ACHN (cell line): ENCODE data around the gene MANEA.
"Not testable (repeated sequence)": the region's sequence is repeated elsewhere in the genome, so short reads cannot be mapped to it uniquely, and the experiment has no call there.

Experiments used
- DNase-seq: peaks from one replicate; pipeline ENCODE4 v3.0.0-alpha.2; 2015
- in situ Hi-C: cut with HindIII; loops from 2 replicates; pipeline ENCODE4 v1.10.0; 2017; ENCODE audit warnings: low sequenced_read_pairs, low pct_ligation_motif_present, low pct_unique_long_range_greater_than_20kb

Gene MANEA, protein sequence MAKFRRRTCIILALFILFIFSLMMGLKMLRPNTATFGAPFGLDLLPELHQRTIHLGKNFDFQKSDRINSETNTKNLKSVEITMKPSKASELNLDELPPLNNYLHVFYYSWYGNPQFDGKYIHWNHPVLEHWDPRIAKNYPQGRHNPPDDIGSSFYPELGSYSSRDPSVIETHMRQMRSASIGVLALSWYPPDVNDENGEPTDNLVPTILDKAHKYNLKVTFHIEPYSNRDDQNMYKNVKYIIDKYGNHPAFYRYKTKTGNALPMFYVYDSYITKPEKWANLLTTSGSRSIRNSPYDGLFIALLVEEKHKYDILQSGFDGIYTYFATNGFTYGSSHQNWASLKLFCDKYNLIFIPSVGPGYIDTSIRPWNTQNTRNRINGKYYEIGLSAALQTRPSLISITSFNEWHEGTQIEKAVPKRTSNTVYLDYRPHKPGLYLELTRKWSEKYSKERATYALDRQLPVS

DNA sequence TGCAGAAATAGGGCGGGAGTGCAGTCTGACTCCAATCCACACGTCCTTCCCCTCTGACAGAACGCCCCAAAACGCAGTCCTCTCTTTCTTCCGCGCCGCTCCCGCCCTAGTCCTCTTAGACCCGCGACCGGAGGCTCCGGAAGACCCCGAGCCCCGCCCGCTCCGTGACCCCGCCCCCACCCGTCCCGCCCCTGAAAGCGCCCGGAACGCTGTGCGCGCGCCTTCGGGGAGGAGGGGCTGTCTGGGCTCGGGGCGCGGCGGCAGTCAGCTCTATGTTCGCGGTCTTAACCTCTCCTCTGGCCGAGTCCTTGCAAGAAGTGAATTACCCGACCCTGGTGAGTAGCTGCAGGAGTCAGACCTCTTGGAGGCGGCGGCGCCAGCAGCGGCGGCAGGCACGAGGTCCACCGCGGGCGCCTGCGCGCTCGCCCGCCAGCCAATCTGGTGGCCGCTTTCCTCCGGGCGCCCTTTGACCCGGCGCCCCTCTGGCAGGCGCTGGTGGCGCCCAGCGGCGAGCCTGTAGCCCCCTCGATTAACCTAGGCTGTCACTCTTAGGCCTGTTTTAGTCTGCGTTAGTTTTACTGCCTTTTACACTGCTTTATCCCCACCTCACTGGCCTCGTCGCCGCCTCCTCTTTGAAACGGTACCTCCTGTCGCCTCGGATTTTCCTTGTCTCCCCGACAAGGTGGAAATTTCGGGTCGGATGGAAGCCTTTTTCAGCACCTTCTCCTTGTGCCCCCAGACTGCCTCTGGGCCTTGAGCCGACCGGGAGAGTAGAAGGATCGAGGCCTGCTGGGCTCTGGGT lies at the start of gene MANEA:
Gene MANEA, plus strand, starts transcription at position 232 of the 802 bp plus-strand sequence. CDS start 8,905 bp downstream, outside the sequence.
- in situ Hi-C loops, result no loop called here
- DNase-seq, result peak; percentile 74

DNA sequence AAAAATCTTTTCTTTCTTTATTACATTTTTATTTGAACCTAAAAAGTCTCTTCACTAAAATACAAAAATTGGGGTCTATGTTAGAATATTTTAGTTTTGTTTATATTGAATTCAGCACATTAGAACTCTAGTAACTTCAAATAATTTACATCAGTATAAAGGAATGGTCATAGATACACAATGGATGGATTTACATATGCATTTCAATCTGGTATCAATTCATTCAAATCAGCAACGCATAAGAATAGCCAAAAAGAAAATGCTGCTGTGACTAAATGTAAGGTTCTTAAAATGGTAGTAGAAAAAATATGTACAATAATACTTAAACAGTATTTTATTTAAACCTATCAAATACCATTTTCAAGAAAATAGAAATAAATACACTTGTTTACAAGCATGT lies 47.6 kb upstream of the MANEA start:
- DNase-seq, result no peak
- in situ Hi-C loops, result no loop called here

DNA sequence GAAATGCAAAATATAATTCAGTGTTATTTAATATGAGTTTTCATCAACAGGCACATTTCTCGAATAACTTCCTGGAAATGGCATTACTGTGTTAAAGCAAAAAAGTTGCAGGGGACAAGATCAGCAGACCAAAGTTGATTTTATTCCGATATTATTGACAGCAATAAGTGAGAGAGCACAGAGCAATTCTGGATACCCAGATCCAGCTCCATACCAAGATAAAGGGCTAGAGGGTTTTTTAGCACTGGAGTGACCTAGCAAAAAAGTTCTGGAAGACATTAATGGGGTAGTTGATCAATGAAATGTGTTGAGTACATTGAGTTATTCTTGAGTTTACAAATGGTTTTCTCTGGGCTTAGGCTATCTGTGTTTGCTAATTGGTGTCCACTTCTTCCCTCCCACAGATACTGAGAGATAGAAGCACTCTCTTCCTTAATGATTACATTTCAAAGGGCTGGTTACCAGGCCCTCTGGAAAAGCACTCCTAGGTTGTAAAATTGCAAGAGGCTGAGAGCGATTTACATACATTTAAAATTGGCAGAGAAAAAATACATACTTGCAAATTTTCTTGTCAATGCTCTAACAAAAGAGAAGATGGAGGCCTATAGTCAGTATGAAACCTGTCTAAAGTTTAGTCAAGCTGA lies 47.0 kb upstream of the MANEA start:
- DNase-seq, result no peak
- in situ Hi-C loops, result no loop called here

DNA sequence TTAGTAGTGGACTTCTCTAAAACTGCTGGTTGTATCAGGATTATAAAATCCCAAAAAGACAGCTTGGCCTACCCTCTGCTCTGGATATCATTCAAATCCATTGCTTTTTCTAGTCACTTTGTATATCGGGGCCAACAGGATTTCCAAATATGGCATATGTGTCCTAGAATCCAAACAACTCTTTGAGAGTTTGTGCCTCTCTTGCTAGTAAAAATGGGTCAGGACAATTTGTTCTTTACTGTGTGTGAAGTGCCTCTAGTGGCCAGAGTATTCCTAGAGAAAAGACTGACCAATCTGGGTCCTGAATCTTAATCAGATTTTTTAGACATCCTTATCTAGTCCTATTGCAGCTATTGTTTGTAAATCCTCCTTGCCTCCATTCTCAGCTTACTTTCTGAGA lies 33.5 kb upstream of the MANEA start:
- in situ Hi-C loops, result no loop called here
- DNase-seq, result no peak

DNA sequence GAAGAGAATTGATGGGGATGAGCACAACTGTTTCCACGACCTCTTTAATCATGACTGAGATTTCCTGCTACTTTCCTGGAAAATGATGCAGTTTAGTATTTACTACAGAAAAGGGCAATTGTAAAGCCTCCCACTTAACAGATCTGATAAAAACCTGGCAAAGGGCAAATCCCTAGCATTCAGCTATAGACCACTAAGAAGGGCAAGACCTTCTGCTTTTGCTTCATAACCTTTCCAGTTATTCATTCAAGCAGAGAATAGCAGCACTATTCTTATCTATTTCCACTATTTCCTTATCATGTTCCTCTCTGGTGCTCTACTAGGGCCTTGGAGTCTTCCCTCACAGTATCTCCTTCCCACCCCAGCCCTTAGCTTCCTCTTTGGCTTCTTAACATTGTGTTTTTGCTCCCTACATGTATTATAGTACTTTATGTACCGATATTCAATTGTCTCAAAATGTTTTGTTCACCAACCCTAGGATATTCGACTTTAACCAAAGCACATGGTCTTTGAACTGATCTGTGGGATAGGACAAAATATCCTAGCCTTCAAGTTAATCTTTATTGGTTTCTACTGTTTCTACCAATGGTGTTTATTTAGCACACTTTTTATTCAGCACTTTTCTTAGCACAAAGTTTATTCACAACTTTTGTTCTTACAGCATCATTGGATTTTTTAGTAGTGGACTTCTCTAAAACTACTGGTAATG lies 32.7 kb upstream of the MANEA start:
- in situ Hi-C loops, result no loop called here
- DNase-seq, result no peak

DNA sequence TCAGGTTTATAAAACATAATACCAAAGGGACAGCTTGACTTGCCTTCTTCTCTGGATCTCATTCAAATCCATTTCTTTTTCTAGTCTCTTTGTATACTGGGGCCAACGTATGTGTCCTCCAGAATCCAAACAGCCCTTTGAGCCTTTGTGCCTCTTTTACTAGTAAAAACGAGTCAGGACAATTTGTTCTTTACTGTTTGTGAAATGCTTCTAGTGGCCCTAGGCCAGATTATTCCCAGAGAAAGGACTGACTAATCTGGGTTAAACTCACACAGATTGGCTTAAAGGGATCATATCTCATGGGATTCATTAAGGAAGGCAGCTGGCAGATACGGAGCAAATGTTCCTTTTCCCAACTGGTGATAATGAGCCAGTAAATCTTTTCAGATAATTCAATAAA lies 32.1 kb upstream of the MANEA start:
- DNase-seq, result no peak
- in situ Hi-C loops, result no loop called here

DNA sequence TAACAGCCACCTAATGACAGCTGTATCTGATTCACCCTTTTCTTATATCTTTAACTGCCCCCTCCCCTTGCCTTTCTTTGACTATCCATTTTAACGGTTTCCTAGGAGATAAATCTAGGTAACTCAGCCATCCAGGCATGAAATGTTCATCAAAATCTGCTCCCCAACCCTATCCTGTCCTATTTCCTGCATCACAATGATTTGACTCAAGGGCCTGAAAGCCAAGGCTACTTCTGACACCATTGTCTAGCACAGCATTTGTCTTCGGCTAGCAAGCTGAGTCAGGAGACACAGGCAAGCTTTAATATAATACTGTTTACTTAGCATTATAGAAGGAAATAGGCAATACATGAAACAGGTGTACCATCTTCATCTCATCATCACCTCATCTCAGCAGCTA lies 31.6 kb upstream of the MANEA start:
- in situ Hi-C loops, result no loop called here
- no peak for DNase-seq

DNA sequence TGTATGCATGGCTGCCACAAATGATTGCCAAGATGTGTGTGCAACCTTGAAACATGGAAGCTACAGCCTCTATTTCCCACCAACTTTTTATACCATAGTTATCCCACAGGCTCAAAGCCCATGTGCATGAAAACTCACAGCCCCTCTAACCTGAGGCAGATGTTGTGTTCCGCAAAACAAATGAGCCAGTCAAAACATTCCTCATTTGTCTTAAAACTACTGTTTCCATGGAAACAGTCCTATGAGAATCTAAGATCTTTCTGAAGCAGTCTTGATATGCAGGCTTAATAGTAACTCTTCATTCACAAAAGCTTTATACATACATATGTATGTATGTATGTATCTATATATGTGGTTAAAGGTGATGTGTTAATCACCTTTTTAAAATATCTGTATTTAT lies 31.2 kb upstream of the MANEA start:
- in situ Hi-C loops, result no loop called here

DNA sequence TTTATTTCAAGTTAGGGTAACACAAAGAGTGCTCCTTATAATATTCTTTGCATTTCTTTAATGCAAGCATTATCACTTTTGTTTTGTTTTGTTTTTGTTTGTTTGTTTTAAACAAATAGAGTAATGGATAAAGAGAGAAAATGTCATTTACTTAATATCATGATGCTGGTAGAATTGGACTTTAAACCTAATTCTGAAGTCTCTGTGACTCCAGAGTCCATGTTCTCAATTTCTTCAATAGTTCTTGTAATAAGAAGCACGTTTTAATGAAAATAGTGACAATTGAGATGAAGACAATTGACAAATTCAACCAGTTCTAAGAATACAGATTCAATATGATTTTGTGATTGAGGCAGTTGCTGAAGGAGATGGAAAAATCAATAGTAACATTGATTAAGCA lies 30.3 kb upstream of the MANEA start:
- no peak for DNase-seq
- in situ Hi-C loops, result no loop called here

More for the DNA sequence above, 31.2 kb upstream of the MANEA start:
- DNase-seq, result no peak

DNA sequence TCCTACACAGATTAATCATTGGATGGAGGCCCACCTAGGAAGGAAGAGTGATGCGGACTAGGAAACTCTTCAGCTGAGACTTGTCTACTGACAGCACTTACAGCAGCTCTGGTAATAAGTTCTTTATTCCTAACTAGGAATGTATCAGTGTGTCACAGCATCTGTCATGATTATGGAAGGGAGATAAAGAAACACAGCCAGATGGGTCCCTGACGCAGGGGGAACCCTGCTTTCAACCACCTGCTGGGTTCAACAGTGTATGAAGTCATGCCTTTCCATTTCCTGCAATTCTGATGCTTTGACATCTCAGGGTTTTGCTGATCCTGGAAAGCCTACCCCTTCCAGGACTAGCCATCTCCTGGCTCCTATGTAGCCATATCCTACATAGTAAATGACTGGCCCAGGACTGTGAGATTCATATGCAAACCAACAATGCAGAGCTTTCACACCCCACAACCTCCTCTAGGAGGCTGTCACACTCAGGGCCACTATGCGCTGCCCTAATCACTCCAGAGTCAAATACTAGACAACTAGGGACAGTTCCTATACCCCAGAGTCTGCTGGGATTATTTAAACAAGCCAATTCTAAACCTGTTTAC lies 29.0 kb upstream of the MANEA start:
- in situ Hi-C loops, result no loop called here
- no peak for DNase-seq

DNA sequence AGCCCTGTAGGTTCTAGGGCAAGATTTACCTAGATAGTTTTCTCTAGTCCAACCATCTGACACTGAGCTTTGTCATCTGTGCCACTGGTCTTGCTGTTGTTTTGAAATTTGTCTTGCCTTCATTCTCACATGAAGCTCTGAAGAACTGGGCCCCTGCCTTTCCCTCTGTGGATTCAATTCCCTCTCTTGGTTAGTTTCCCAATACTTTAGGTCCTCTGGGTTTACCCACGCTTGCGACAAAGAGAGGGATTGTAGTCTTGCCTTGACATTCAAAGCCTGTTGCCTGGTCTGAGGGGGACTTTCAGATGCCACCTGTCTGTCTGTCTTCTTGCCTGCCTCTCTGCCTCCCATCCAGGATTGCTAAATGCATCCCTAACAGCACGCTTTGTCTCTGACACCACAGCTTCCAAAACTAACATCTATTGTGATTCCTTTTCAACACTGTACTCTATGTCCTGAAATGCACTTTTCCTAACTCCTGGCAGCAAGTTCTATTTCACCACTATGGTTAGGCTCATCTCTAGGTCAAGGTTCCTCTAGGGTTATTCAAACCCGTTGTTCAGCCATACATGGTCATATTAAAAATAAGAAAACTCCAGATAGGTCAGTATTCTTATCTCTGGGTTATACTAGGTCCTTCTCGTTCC lies 25.5 kb upstream of the MANEA start:
- DNase-seq, result no peak
- in situ Hi-C loops, result no loop called here

DNA sequence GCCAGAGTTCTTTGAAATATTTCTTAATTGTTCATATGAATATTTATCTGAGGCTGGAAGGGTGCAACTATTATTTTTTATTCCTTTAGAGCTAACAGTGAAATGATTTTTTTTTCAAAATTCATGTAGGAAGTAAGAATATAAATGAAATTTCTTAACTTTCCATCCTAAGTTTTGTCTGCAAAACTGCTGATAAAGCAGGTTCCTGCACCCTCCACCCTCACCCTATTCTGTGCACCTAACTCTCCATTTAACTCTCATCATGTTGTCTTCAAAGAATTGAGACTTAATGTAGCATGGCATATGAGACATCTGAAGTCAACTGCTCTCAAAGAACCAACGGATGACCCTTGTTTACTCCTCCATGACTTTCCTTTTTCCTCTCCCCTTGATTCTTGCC lies 23.5 kb upstream of the MANEA start:
- DNase-seq, result no peak
- in situ Hi-C loops, result no loop called here

DNA sequence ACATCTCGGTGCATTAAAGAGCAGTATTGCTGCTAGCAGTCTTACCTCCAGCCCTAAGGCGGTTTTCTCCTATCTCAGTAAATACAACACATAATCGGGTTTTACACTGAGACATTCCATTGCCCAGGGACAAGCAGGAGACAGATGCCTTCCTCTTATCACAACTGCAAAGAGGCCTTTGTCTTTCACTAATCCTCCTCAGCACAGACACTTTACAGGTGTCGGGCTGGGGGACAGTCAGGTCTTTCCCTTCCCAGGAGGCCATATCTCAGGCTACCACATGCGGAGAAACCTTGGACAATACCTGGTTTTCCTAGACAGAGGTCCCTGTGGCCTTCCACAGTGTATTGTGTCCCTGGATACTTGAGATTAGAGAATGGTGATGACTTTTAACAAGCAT lies 16.4 kb upstream of the MANEA start:
- in situ Hi-C loops, DNase-seq: not testable (repeated sequence)

DNA sequence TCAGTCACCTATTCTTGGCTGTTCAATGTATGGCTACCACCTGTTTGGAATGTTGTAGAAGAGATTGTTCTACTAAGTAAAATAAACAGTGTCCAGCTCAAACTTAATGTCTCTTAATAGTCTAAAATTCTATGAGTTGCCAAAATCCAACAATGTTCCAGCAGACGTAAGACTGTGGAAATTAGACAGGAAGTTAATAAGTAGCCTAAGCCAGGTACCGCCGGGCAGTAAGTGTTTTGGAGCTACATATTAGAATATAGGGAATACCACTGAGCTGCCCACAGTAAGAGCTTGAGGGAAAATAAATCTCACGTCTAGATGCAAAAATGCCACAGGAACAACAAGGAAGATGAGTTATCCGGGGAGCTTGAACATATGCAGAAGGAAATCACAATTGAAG lies 7.8 kb upstream of the MANEA start:
- no peak for DNase-seq
- in situ Hi-C loops, result no loop called here

DNA sequence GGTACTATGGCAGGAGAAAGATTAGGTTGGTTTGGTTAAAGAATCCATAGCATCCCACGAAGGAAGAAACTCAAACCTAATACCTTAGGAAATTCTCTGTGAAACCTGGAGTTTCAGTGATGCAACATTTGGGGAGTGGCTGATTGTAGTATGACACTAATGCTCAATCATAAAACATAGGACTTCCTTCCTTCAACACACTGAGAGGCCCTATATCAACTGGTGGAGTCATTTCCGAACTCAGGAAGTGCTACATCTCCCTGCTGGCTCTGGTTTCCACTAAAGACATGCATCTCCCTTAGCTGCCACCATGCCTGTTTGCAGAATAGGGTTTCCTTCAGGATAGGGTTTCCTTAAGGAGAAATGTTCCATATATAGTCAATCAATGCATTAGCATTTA lies 5.2 kb upstream of the MANEA start:
- in situ Hi-C loops, result no loop called here
- no peak for DNase-seq

DNA sequence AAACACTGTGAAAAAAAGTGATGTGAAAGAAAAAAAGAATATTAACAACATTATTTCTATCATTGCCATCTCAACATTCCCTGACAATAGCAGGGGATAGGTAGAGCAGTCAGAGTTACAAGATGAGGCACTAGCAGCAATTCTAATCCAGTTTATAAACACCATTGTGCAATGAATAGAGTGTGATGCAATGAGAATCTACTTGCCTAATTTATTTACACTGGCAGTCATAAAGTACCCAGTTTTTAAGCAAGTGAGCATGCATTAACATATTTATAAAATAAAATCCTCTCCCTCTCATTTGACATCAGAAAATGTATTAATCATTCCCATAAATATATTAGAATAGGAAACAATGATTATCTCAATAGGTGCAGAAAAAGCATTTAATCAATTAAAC lies 2.5 kb upstream of the MANEA start:
- in situ Hi-C loops, result no loop called here
- DNase-seq, result no peak

DNA sequence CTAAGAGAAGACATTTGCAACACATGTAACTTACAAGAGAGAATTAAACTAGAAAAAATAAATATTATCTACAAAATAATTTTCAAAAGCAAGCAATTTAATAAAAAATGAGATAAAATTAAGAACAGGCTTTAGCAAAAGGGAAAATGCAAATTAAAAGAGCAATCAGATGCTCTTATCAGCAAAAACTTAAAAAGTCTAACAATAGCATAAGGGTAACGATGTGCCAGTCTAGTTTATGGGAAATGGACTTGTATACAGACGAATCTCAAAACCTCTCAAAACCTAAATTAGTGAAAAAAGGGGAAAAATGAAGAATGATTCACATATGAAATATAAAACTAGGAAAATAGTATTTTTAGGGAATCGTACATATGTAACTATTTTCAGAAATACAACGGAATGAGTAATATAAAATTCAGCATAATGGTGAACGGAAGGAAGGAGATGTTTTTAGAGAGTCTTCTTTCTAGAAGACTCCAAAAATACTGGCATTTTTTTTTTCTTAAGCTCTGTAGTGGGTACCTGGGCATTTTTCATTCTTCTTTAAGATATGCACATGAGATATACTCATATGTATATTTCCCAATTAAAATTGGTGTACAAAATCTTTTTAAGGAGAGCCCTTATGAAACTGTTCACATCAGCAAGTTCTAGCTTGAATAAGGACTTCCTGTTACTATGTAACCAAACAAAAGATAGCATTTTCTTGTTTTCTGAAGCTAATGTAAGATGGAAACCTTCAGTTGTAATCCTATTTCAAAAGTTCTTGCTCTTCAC lies 927 bp upstream of the MANEA start:
- peak; percentile 37 for DNase-seq
- in situ Hi-C loops, result no loop called here
